Measurements from ENCODE around the gene ATP10A. TPM values are rescaled to one million over a fixed set of nuclear protein-coding genes. Genes with fewer than 3 reads are reported as not detected.

ATP10A gene
- total and polyA plus RNA-seq, 2 of the 8 experiments (the other 6 are each of a cell fraction or from before 2014, with no cell fraction given) = 2.0 to 2.8 TPM

- H2AK5ac ChIP-seq (ENCODE audit: low read depth, low read length) = no peak overlapping the region
- WGBS, 2 experiments (ENCODE audit: extremely low coverage in 1 of 2, insufficient coverage in 1 of 2, insufficient read length in 1 of 2, insufficient replicate concordance in 2 of 2, low coverage in 1 of 2, low lambda C conversion rate in 2 of 2, missing lambda C conversion rate in 1 of 2) = 91% methylated on average over 11 of the region's 11 CpGs; no CpG with 5 or more reads in 1 of the 2 experiments
These were observed 60.1 kb downstream of the ATP10A start for GRCh38 chr15:25803036-25803435.

More at GRCh38 chr15:25803036-25803435, 60.1 kb downstream of the ATP10A start:
- Histone ChIP-seq H3K4ac (replicated peaks; ENCODE audit: insufficient read length, low read depth, low read length) (no peak overlapping the region), H3K18ac (ENCODE audit: extremely low read depth, low read length) (no peak overlapping the region), H3K27ac (ENCODE audit: low read depth, low read length) (no peak overlapping the region), H4K20me1 (replicated peaks in 1 of 2; ENCODE audit: control insufficient read depth in 1 of 2, insufficient read depth in 2 of 2, low read length in 2 of 2) (peaks cover 0 to 5% of the 10 kb centered on the region in 2 experiments), H4K8ac (ENCODE audit: extremely low read depth, insufficient read depth, low read length) (no peak overlapping the region), H2BK5ac (ENCODE audit: low read depth, low read length) (no peak overlapping the region), H3K79me2 (ENCODE audit: control insufficient read depth in 1 of 2, insufficient read depth in 2 of 2, low read length in 2 of 2) (no peaks in the 10 kb centered on the region), H3K23ac (ENCODE audit: insufficient read length) (no peak overlapping the region), H3K4me3 (ENCODE audit: extremely low read depth in 1 of 4, insufficient read depth in 2 of 4, low read depth in 3 of 4, low read length in 4 of 4) (no peak overlapping the region), H2BK120ac (replicated peaks; ENCODE audit: low read depth, low read length) (no peak overlapping the region), H3K4me1 (replicated peaks in 1 of 4; ENCODE audit: control insufficient read depth in 3 of 4, insufficient read depth in 4 of 4, low read length in 3 of 4) (peaks cover 0 to 6% (median 3%) of the 10 kb centered on the region in 4 experiments; a peak in 3 of 7 replicates), H2AFZ (ENCODE audit: low read length) (no peak overlapping the region), H3K9me3 (ENCODE audit: insufficient read depth in 2 of 2, low read depth in 1 of 2, low read length in 1 of 2) (no peaks in the 10 kb centered on the region), H2BK15ac (ENCODE audit: low read length) (no peak overlapping the region), H3K23me2 (ENCODE audit: low read depth, low read length) (peaks cover 6% of the 10 kb centered on the region; the same call in 1 of the 2 replicates), H3K4me2 (ENCODE audit: insufficient read depth in 1 of 2, low read depth in 2 of 2, low read length in 2 of 2) (no peak overlapping the region), H3K9ac (replicated peaks in 1 of 4; ENCODE audit: extremely low read depth in 1 of 4, low read depth in 3 of 4, low read length in 3 of 4) (no peak overlapping the region), H4K5ac (ENCODE audit: insufficient read length, low read depth, low read length) (no peak overlapping the region), H2BK20ac (ENCODE audit: low read length) (no peak overlapping the region), H4K91ac (replicated peaks; ENCODE audit: insufficient read length, low read length) (no peak overlapping the region), H3K14ac (ENCODE audit: insufficient read length) (no peak overlapping the region), H2BK12ac (ENCODE audit: low read depth, low read length) (no peak overlapping the region), H3K36me3 (ENCODE audit: control insufficient read depth in 2 of 4, insufficient read depth in 4 of 4, low read length in 3 of 4) (no peaks in the 10 kb centered on the region; a peak in 1 of 8 replicates), H3K79me1 (ENCODE audit: low read depth, low read length) (no peaks in the 10 kb centered on the region; the same call in 1 of the 2 replicates), H3K27me3 (replicated peaks in 1 of 4; ENCODE audit: control insufficient read depth in 3 of 4, extremely low read depth in 1 of 4, insufficient read depth in 3 of 4, low read length in 3 of 4) (no peaks in the 10 kb centered on the region), H3K56ac (replicated peaks; ENCODE audit: insufficient read length, low read depth, low read length) (no peak overlapping the region)
- DNase-seq (ENCODE audit: low read depth in 1 of 2, low spot score in 2 of 2) = no peak
- CTCF ChIA-PET (ENCODE audit: partially characterized antibody) = interaction anchor here (0.7 to 1.9 kb wide), 2 partner anchors 19 to 93 kb away, joined by 3 to 6 read pairs; no protein-coding TSS in a partner anchor
- FAIRE-seq = no peak
- TF ChIP-seq MAFK (IDR thresholded peaks at IDR 0.05; ENCODE audit: low read depth, low read length) = no peak
- TF ChIP-seq ATF3 (IDR thresholded peaks at IDR 0.05; ENCODE audit: insufficient read depth, low read depth, low read length) = no peak
- no peak for TF ChIP-seq RAD21 (IDR thresholded peaks at IDR 0.05 in 1 of 2, conservative IDR thresholded peaks at IDR 0.05 in 1 of 2; ENCODE audit: low read depth in 2 of 2, low read length in 2 of 2)
- TF ChIP-seq JUND (IDR thresholded peaks at IDR 0.05; ENCODE audit: low read length) = no peak
- no peak for TF ChIP-seq TAF1 (IDR thresholded peaks at IDR 0.05; ENCODE audit: low read depth, low read length)
- POLR2A ChIA-PET (ENCODE audit: partially characterized antibody) = interaction anchor here (1.3 to 1.6 kb wide), 2 partner anchors 9 to 13 kb away, joined by 3 to 4 read pairs; no protein-coding TSS in a partner anchor

Measured in H1 (cell line).